Suprapubic skin (tissue), 4 donors: Measurements from ENCODE around the gene ICA1. TPM values are rescaled to one million over a fixed set of nuclear protein-coding genes. Genes with fewer than 3 reads are reported as not detected.

Source experiments
- DNase-seq, 2 donors: peaks; one replicate each; pipeline ENCODE4 v3.0.0-alpha.2; 2019; ENCODE audit warnings: low spot score in 2 of 2
- H3K27ac ChIP-seq: fragments of 200-600 bp; sonication (generic); one replicate; pipeline ENCODE4 v1.5.1; 2019
- H3K27me3 ChIP-seq: fragments of 200-600 bp; sonication (generic); one replicate; pipeline ENCODE4 v1.5.1; 2019
- H3K36me3 ChIP-seq: fragments of 200-600 bp; sonication (generic); one replicate; pipeline ENCODE4 v1.5.1; 2019
- H3K4me1 ChIP-seq: fragments of 200-600 bp; sonication (generic); one replicate; pipeline ENCODE4 v1.5.1; 2019
- H3K4me3 ChIP-seq: fragments of 200-600 bp; sonication (generic); one replicate; pipeline ENCODE4 v1.5.1; 2019; ENCODE audit warnings: mild to moderate bottlenecking
- H3K9me3 ChIP-seq: fragments of 200-600 bp; sonication (generic); one replicate; pipeline ENCODE4 v1.5.1; 2019
- CTCF ChIP-seq, 2 donors: fragments of 200-600 bp in 1 of 2; fragments of 450-650 bp in 1 of 2; sonication (generic) in 1 of 2; IDR thresholded peaks; one replicate each; pipeline ENCODE4 v1.5.1; 2016 to 2019; ENCODE audit warnings: antibody characterized with exemption in 2 of 2, mild to moderate bottlenecking in 1 of 2, moderate library complexity in 1 of 2
- EP300 ChIP-seq: sonication (generic); formaldehyde crosslinking; IDR thresholded peaks from one replicate; pipeline ENCODE4 v1.6.1; 2017; ENCODE audit warnings: antibody characterized with exemption
- POLR2A ChIP-seq, 2 donors: fragments of 450-650 bp; IDR thresholded peaks; one replicate each; pipeline ENCODE4 v1.6.1; 2017; ENCODE audit warnings: antibody characterized with exemption in 2 of 2, mild to moderate bottlenecking in 2 of 2, moderate library complexity in 2 of 2
- POLR2AphosphoS5 ChIP-seq, 3 donors: sonication (generic); formaldehyde crosslinking; IDR thresholded peaks; one replicate each; pipeline ENCODE4 v1.6.1; 2017; ENCODE audit warnings: antibody characterized with exemption in 3 of 3
- WGBS: methylation state at CpG from one replicate; pipeline ENCODE4 v1.1.5; 2018; 5-methylcytosine and 5-hydroxymethylcytosine counted together
- total RNA-seq, 4 donors: library from RNA; depleted of rRNA; stranded (reverse); fragments of >200 nt; gene quantifications; one replicate each; pipeline ENCODE4 v1.1.0, GENCODE V29; 2016

The ICA1 gene
- total RNA-seq, 4 donors from 2014 or later: 22.3 to 140 (median 38.8) TPM

- no peak overlapping the region for H3K4me3 ChIP-seq
- 64% methylated on average over 4 of the region's 4 CpGs for WGBS
- H3K9me3 ChIP-seq: no peaks in the 10 kb centered on the region
- no peak overlapping the region for H3K27ac ChIP-seq
- DNase-seq: no peak
- H3K27me3 ChIP-seq: no peaks in the 10 kb centered on the region
- no peaks in the 10 kb centered on the region for H3K4me1 ChIP-seq
- TF ChIP-seq CTCF (IDR thresholded peaks at IDR 0.05) (no peak), EP300 (no peak), POLR2AphosphoS5 (IDR thresholded peaks at IDR 0.05) (no peak), POLR2A (IDR thresholded peaks at IDR 0.05) (no peak)
- H3K36me3 ChIP-seq: no peaks in the 10 kb centered on the region
These were observed 75.9 kb downstream of the ICA1 start for GRCh38 chr7:8185926-8186683.

DNA sequence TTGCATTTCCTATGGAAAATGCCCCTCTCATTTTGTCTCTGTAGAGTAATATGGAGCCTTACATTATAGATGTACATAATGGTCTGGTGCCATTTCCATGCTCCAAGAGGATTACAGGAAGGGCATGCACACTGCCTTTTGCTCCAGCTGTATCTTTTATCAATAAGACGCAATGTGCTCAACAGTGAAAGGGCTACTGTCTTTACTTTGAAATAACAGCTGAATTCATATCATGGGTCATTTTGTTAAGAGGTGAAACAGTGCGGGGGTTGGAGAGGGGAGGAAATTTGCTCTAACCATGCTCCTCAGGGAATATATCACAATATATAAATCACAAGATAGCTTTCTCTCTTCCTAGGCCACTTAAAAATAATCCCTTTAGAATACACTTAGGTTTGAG is 77.7 kb downstream of the ICA1 start:
- Histone ChIP-seq H3K4me3 (no peak overlapping the region), H3K36me3 (no peaks in the 10 kb centered on the region), H3K27ac (no peak overlapping the region), H3K27me3 (no peaks in the 10 kb centered on the region), H3K9me3 (no peaks in the 10 kb centered on the region), H3K4me1 (no peaks in the 10 kb centered on the region)
- TF ChIP-seq CTCF (IDR thresholded peaks at IDR 0.05): no peak
- TF ChIP-seq POLR2A (IDR thresholded peaks at IDR 0.05): no peak
- no peak for TF ChIP-seq EP300
- TF ChIP-seq POLR2AphosphoS5 (IDR thresholded peaks at IDR 0.05): no peak
- WGBS: 93% methylated on average over 2 of the region's 2 CpGs
- no peak for DNase-seq

DNA sequence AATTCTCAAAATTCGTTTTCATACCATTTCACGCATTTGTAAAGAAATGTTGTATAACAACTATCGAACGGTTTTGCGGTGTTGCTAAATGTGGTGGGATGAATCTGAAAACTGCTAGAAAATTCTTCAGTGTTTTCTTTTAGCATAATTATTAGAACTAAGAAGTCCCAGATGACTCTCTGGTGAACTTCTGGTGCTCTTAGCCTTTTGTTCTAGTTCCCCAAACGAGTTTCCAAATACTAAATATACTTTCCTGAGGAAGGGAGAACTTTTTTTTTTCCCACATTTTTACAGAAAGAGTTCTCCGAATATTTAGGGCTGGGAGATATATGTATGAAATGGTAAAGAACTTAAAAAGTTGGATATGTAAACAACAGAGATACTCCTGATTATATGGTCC is 82.5 kb downstream of the ICA1 start:
- Histone ChIP-seq H3K27ac (no peak overlapping the region), H3K27me3 (no peaks in the 10 kb centered on the region), H3K9me3 (no peaks in the 10 kb centered on the region), H3K36me3 (no peaks in the 10 kb centered on the region), H3K4me1 (no peaks in the 10 kb centered on the region), H3K4me3 (no peak overlapping the region)
- DNase-seq: no peak
- 84% methylated on average over 7 of the region's 7 CpGs for WGBS
- TF ChIP-seq POLR2AphosphoS5 (IDR thresholded peaks at IDR 0.05): no peak
- no peak for TF ChIP-seq CTCF (IDR thresholded peaks at IDR 0.05)
- TF ChIP-seq EP300: no peak
- no peak for TF ChIP-seq POLR2A (IDR thresholded peaks at IDR 0.05)

DNA sequence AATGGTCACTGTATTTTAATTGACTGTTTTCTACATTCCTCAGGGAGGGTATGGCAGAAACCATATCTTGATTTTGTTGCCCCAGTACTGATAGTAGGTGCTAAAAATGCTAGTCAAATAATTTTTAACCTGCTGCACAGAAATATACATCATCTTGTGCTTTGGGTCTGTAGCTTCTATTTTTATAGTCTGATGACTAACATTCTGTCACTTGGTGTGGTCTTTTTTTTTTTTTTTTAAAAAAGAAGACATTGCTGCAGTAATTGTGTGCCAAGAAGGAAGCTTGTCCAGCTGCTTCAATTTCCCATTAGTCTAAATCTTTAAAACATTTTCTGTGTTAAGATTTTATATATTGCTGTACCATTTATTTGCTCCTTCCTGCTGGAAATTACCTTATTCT is 83.6 kb downstream of the ICA1 start:
- no peak for DNase-seq
- H3K9me3 ChIP-seq: no peaks in the 10 kb centered on the region
- H3K4me1 ChIP-seq: no peaks in the 10 kb centered on the region
- H3K4me3 ChIP-seq: no peak overlapping the region
- no peak overlapping the region for H3K27ac ChIP-seq
- no peaks in the 10 kb centered on the region for H3K27me3 ChIP-seq
- TF ChIP-seq CTCF (IDR thresholded peaks at IDR 0.05): no peak
- no peak for TF ChIP-seq EP300
- TF ChIP-seq POLR2AphosphoS5 (IDR thresholded peaks at IDR 0.05): no peak
- TF ChIP-seq POLR2A (IDR thresholded peaks at IDR 0.05): no peak
- no peaks in the 10 kb centered on the region for H3K36me3 ChIP-seq

DNA sequence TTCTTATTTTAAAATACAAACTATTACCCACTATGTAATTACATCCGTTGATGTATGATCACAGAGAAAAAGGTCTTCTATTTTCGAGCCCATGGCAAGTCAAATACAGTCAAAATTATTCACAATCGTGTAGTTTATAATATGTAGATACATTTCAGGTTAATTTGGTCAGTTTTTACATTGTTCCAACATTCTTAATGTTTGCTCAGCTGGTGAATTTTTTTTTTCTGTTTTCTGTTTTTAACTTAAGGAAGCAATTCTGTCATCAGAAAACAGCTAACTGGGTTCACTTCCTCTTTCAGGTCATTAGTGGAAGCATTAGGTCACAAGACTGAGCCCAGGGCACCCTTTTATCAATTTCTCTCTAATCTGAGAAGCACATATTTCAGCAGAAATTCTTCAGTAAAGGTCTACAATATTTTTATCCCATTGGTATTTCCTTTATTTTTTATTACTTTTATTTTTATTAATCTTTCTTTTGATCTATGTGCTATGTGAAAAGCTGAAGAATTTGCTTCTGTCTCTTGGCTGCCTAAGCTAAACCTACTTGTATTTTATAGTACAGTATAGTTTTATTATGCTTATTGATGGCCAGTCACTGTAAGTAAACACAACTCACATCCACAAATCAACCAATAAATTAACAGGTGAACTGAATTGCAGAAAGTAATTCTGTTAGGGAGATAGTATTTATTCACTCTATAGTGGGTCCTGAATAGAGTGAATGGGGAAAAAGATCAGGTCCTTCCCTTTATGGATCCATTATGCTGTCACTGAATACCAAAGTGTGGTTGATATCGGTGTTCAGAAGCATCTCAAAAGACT is 84.6 kb downstream of the ICA1 start:
- H3K4me1 ChIP-seq: peaks cover 3% of the 10 kb centered on the region
- WGBS: 84% methylated on average over 4 of the region's 4 CpGs
- H3K4me3 ChIP-seq: no peak overlapping the region
- H3K27ac ChIP-seq: no peak overlapping the region
- H3K36me3 ChIP-seq: no peaks in the 10 kb centered on the region
- no peaks in the 10 kb centered on the region for H3K27me3 ChIP-seq
- TF ChIP-seq POLR2AphosphoS5 (IDR thresholded peaks at IDR 0.05) (no peak), EP300 (no peak), POLR2A (IDR thresholded peaks at IDR 0.05) (no peak), CTCF (IDR thresholded peaks at IDR 0.05) (no peak)
- DNase-seq: no peak
- no peaks in the 10 kb centered on the region for H3K9me3 ChIP-seq
